Measurements from ENCODE around the gene PABPN1L. TPM values are rescaled to one million over a fixed set of nuclear protein-coding genes. Genes with fewer than 3 reads are reported as not detected.

The PABPN1L gene
- total RNA-seq, 1 donor from 2014 or later: 0.67 TPM

- TF ChIP-seq CTCF (IDR thresholded peaks at IDR 0.05): no peak
Observed at GRCh38 chr16:88880226-88881006, 14.0 kb upstream of the PABPN1L start.

GRCh38 chr16:88879788-88880055 is 13.3 kb upstream of the PABPN1L start:
- Mint-ChIP-seq H3K4me3 (no peak overlapping the region), H3K4me1 (peaks cover 7% of the 10 kb centered on the region), H3K27ac (peak overlapping the region; percentile 11), H3K9me3 (no peaks in the 10 kb centered on the region), H3K36me3 (ENCODE audit: low read depth) (peaks cover 74% of the 10 kb centered on the region), H3K27me3 (no peaks in the 10 kb centered on the region)
- ChIA-PET CTCF (no interaction called here), POLR2A (no interaction called here)
- no peak for TF ChIP-seq CTCF (IDR thresholded peaks at IDR 0.05)
- no peak for DNase-seq
- intact Hi-C loops (cut with micrococcal nuclease): no loop called here
- ATAC-seq (ENCODE audit: low read depth): no peak

More at GRCh38 chr16:88880226-88881006, 14.0 kb upstream of the PABPN1L start:
- no peak for ATAC-seq (ENCODE audit: low read depth)
- intact Hi-C loops (cut with micrococcal nuclease): no loop called here
- H3K27me3 Mint-ChIP-seq: no peaks in the 10 kb centered on the region
- peaks cover 7% of the 10 kb centered on the region for H3K4me1 Mint-ChIP-seq
- no peaks in the 10 kb centered on the region for H3K9me3 Mint-ChIP-seq
- ChIA-PET POLR2A (no interaction called here), CTCF (no interaction called here)
- no peak for DNase-seq
- no peak overlapping the region for H3K4me3 Mint-ChIP-seq
- peaks cover 72% of the 10 kb centered on the region for H3K36me3 Mint-ChIP-seq (ENCODE audit: low read depth)
- peak overlapping the region; percentile 11 for H3K27ac Mint-ChIP-seq

- H3K27me3 Mint-ChIP-seq: no peaks in the 10 kb centered on the region
- H3K27ac Mint-ChIP-seq: no peak overlapping the region
- ChIA-PET POLR2A (no interaction called here), CTCF (no interaction called here)
- DNase-seq (no peak), ATAC-seq (ENCODE audit: low read depth) (no peak)
- H3K4me1 Mint-ChIP-seq: peaks cover 7% of the 10 kb centered on the region
- intact Hi-C loops (cut with micrococcal nuclease): no loop called here
- no peaks in the 10 kb centered on the region for H3K9me3 Mint-ChIP-seq
- TF ChIP-seq CTCF (IDR thresholded peaks at IDR 0.05): no peak
- peaks cover 72% of the 10 kb centered on the region for H3K36me3 Mint-ChIP-seq (ENCODE audit: low read depth)
- H3K4me3 Mint-ChIP-seq: no peak overlapping the region
Observed at GRCh38 chr16:88878967-88879787, 12.7 kb upstream of the PABPN1L start.

GRCh38 chr16:88878356-88878755 is 11.9 kb upstream of the PABPN1L start:
- ChIA-PET POLR2A (no interaction called here), CTCF (no interaction called here)
- H3K36me3 Mint-ChIP-seq (ENCODE audit: low read depth): peaks cover 69% of the 10 kb centered on the region
- H3K4me3 Mint-ChIP-seq: no peak overlapping the region
- no peak for TF ChIP-seq CTCF (IDR thresholded peaks at IDR 0.05)
- H3K27ac Mint-ChIP-seq: no peak overlapping the region
- peaks cover 7% of the 10 kb centered on the region for H3K4me1 Mint-ChIP-seq
- no peaks in the 10 kb centered on the region for H3K27me3 Mint-ChIP-seq
- H3K9me3 Mint-ChIP-seq: no peaks in the 10 kb centered on the region
- ATAC-seq (ENCODE audit: low read depth) (no peak), DNase-seq (no peak)
- intact Hi-C loops (cut with micrococcal nuclease): no loop called here

- ChIA-PET CTCF (no interaction called here), POLR2A (no interaction called here)
- no peak overlapping the region for H3K4me3 Mint-ChIP-seq
- DNase-seq (no peak), ATAC-seq (ENCODE audit: low read depth) (no peak)
- no peaks in the 10 kb centered on the region for H3K9me3 Mint-ChIP-seq
- intact Hi-C loops (cut with micrococcal nuclease): no loop called here
- TF ChIP-seq CTCF (IDR thresholded peaks at IDR 0.05): no peak
- no peaks in the 10 kb centered on the region for H3K27me3 Mint-ChIP-seq
- no peak overlapping the region for H3K27ac Mint-ChIP-seq
- H3K4me1 Mint-ChIP-seq: peaks cover 6% of the 10 kb centered on the region
- peaks cover 63% of the 10 kb centered on the region for H3K36me3 Mint-ChIP-seq (ENCODE audit: low read depth)
Observed at GRCh38 chr16:88877564-88878289, 11.3 kb upstream of the PABPN1L start.
